Activated CD4-positive, CD25-positive, alpha-beta regulatory T cell (primary cell): Measurements from ENCODE around the gene ZNF385A.
"Not testable (repeated sequence)": the region's sequence is repeated elsewhere in the genome, so short reads cannot be mapped to it uniquely, and the experiment has no call there.

Source experiments
- DNase-seq, 4 experiments: peaks; one replicate each; lab custom pipeline; 2025; lab: John Stamatoyannopoulos, UW

ZNF385A gene

DNA sequence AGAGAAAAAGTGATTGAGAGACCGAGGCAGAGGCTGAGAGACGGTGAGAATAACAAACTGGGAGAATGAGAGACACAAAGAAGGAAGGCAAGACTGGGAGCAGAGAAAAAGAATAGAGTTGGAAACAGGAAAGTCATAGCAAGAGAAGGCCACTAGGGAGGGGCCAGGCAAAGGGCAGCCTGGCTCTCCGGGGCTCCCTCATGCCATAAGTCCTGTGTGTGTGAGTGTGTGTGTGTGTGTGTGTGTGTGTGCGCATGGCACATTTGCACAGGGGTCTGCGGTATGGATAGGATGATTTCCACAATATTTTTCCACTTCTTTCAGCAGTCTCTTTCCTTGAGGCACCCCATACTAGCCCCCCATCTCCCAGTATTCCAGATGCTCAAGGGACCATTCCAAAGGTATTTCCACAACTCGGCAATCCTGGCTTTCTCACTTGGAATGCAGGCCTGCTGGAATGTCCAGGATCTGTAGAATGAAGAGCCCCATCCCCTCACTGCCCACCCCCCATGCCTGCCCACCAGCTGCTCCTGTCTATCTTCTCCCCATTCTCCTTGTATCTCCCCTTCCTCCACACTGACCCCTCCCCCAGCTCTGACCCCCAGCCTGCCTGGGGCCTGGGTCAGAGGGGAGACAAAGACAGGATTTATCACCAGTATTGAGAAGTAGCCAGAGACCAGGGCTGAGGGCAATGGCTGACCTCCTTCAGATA lies 29.3 kb downstream of the ZNF385A start:
- DNase-seq = no peak

DNA sequence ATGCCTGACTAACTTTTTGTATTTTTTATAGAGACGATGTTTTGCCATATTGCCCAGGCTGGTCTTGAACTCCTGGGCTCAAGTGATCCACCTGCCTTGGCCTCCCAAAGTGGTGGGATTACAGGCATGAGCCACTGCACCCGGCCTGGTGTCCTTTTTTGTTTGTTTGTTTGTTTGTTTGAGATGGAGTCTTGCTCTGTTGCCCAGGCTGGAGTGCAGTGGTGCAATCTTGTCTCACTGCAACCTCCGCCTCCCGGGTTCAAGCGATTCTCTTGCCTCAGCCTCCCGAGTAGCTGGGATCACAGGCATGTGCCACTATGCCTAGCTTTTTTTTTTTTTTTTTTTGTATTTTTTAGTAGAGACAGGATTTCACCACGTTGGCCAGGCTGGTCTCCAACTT lies 30.3 kb downstream of the ZNF385A start:
- not testable (repeated sequence) for DNase-seq

DNA sequence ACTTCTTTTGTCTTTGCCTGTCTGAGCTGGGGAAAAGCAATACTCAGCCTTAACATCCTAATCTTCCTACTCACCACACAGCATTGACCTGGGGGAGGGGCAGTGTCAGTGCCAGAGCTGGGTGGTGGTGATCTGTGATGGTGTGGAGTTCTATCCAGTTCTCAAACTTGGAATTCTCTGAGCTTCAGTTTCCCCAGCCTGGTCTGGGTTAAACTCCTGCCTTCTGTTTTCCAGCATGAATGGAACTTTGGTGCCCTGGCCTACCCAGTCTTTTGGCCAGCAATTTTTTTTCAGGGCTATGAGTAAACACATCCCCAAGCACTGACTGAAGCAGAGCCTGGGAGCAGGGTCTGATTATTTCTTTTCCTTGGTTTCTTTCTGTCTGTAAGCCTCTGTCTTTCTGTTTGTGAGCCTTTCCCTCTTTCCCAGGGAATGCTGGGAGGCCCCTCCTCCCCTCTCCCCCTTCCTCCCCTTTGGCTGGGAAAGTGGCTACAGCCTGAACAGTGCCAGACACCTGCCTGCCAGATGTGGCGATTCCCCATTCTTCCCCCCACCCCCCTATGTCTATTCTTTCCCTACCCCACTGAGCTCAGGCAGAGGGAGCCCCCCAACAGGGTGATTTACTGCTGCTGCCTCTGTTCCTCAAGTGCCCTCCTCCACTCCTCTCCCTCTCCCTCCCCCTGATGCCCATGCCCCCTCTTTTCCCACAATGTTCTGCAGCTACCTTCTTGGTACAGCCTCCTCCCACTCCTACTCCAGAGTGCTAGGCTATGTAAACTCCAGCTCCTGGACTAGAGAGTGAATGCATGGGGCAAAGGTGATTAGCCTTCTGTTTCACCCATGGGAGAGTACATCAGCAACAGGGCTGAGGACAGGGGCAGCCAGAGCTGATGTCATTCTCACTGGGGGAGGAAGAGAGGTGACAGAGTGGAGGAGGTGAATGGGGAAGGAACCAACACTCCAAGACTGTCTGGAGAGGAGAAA lies 31.4 kb downstream of the ZNF385A start:
- DNase-seq = no peak

DNA sequence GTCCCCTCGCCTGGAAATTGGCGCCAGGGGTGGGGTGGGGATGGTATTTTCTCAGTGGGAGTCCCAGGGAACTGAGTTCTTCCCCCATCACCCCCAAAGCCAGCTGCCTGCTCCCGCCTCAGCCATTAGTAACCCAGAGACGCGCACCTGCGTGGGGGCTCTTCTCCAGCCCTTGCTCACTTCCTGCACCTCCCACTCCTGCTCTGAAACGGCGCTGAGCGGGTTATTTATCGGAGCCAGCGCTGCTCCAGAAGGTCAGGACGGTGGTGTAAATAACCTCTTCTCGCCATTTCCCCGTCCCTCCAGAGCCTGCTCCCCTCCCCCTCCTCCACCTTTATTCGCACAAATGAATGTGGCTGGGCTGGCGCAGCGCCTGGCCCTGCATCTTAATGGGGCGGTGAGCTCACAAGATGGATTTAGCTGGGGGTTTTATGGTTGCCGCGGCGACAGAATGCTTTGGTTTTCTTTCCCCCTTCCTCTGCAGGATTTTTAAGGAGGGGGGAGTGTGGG lies 32.5 kb downstream of the ZNF385A start:
- no peak for DNase-seq

DNA sequence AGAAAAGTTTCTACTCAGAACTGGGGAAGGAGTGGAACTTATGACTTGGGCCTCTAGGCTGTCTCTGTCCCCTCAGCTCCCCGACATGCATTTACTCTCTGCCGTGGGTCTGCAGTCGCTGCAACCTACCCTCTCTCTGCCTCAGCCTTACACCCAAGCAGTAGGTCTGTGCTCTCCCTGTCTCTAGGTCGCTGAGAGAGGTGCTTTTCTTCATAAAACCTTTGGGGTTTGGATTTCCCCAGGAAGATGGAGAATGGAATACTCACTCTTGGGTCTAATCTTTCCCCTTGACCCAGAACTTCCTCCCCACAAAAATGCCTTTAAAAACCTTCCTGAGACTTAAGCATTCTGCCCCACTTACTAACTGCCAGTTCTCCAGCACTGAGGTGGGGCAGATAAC lies 33.2 kb downstream of the ZNF385A start:
- no peak for DNase-seq

DNA sequence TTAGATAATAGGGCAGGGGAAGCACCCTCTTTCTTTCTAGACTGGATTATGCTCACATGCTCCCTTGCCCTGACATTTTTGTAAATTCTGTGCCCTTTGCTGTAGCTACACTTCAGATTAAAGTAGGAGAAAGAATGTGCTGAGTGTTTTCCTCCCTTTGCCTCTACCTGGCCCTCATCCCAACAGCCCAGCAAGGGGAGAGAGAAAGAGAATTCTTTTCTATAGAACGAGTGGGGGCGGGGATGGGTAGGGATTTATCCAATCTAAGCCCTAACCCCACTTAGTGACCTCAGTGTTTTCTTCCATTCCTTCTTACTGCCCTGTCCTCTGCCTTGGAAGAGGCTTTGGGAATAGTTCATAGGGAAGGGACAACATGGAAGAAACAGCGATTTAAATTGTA lies 33.8 kb downstream of the ZNF385A start:
- no peak for DNase-seq

DNA sequence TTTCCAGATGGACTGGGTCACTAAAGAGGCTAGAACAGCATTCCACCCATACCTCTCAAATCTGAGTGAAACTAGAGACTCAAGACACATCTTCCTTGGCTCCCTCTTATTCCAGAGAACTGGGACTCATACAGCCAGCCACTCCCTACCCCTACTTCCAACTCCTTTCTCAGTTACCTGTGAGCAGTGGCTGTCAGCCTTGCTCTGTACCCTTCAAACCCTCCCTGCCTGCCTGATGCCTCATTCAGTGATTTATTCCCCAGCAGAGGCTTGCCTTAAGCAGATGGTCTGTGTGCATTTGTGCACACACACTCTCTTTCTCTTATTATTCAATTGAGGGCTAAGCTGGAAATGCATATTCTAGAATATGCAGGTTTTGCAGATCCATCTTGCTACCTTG lies 34.9 kb downstream of the ZNF385A start:
- DNase-seq = no peak

DNA sequence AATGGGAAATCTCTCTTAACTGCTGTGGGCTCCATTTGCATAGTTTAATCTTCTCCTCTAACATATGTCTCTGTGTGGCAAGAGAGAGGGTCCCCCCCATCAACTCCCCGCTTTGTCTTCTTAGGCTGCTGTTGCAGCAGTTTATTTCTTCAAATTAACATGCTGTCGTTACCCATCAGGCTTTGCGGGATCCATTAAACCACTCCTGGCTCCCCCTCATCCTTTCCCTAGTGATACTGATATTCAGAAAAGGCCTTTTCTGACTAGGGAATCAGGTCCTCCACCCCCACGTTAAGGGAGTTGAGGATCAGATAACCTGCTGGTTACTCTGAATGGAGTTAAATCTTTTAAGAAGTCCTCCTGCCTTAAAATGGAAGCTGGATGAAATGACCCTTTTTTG lies 35.5 kb downstream of the ZNF385A start:
- no peak for DNase-seq

DNA sequence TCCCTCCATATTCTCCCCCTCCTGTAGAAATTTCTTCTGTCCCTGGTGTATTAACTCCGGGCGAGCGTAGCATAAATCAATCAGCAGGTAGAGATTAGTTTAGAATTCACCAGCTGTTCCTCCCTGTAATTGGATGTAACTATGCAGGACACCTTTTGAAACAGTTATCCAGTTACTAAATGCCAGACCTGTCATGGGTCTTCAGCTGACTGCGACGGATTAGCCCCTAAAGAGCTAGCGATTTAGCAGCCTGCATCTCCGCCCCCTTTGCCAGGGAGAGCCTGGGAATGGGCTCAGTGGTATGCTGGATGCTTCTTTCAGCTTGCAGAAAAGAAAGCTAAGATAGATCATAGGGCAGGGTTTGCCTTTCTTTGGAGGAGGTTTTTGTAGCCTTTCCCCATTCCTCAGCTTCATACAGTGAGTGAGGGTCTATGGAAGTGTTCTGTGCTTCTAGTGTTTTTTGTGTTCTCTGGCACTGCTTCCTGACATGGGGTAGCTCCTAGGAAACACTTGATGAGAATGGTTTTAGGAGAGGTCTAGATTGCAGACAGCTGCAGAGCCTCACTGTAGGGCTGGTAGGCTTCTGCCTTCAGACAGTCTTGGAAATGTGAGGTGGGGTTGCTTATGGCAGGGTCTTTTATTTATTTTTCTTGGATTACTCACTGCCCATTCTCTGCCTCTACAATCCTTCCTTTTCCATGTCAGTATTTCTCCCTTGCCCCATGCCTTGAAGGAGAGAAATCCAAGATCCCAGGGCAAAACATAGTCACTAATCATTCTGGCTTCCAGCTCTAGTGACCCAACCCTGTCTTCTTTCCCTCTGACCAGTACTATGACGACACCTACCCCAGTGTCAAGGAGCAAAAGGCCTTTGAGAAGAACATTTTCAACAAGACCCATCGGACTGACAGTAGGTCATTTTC lies 42.9 kb downstream of the ZNF385A start:
- no peak for DNase-seq

DNA sequence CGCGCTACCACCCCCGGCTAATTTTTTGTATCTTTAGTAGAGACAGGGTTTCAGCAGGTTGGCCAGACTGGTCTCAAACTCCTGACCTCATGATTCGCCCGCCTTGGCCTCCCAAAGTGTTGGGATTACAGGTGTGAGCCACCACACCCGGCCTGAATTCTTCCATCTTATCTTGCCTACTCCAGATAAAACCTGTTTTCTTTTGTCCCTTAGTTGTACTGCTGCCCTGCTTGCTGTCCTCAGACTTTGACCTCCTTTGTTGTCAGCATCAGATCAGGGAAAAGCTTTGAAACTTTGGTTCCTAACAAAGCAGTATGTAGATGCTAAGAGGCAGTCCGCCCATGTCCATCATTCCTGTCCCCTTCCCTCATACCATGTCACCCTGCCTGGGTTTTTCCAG lies 43.7 kb downstream of the ZNF385A start:
- DNase-seq = no peak

DNA sequence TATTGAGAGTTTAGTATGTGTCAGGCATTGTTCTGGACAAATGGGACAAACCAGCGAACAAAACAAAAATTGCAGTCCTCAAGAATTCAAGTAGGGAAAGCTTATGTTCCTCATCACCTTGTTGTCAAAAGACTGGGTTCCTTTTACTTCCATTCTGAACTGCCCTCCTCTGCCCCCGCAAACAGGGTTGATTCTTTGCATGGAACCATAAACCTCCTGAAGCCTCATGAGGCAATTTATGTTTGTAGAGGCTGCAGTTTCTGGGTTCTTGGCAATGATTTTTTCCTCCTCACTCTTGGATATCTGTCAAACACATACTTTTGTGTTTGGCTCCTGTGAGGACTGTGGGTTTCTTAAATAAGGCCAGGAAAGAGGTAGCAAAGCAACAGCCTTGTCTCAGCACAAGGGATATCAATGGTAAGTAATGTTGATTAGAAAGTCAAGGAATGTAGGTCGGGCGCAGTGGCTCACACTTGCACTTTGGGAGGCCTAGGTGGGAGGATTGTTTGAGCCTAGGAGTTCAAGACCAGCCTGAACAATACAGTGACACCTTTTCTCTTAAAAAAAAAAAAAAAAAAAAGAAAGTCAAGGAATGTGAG lies 45.7 kb downstream of the ZNF385A start:
- no peak for DNase-seq

DNA sequence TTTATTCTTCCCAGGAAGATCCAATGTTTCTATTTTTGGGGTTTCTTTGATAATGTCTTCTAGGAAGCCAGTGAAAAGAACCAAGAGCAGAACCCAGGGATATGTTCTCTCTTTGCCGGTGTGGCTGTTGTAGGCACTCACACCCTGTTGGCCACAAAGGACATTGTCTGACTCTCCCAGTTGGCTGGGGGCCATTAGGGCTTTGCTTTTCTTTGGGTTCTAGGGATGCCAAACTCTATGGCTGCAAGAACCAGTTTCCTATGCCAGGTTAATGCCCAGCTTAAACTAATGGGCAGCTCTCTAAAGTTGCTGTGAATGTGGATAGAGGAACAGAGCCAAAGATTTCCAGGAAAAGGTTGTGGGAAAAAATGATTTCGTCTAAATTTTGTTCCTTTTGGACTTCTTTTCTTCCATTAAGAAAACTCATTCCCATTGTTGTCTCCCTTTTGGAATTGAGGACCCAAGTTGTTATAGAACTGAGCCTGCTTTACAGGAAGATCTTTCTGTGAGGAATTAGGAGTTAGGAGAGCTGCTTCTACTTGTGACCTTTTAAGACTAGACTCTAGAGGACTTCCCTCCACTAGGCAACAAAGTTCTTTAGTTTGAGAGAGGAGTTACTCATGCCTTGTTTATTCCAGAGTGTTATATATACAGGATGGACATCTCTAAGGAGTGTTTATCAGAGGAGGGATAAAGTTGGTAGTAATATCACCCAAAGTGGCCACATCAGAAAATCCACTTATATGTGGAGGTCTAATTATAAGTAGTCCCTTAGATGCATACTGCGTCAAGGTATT lies 46.5 kb downstream of the ZNF385A start:
- no peak for DNase-seq

DNA sequence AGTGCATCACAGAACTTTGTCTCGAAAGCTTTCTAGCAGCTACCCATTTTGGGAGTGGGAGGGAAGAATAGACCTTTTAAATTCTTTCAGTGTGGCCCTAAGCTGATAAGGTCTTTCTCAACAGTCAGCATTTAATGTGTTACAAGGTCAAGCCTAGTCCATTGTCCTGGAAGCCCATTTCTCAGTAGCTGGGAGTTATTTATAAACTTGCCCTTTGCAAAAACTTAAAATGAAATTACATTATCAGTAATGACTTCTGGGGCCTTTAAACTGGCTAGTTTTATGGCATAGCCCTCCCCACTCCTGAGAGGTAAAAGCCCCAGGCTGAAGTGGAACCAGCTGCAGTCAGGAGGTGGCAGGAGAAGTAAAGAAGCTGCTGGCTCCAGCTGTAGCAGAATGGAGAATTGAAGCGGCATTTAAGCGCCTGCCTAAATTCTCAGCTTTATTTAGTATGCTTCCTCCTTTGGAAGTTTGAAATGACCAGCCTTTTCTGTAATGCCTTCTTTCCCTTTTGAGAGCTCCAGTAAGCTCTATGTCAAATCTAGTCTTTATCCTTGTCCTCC lies 47.2 kb downstream of the ZNF385A start:
- DNase-seq = no peak

DNA sequence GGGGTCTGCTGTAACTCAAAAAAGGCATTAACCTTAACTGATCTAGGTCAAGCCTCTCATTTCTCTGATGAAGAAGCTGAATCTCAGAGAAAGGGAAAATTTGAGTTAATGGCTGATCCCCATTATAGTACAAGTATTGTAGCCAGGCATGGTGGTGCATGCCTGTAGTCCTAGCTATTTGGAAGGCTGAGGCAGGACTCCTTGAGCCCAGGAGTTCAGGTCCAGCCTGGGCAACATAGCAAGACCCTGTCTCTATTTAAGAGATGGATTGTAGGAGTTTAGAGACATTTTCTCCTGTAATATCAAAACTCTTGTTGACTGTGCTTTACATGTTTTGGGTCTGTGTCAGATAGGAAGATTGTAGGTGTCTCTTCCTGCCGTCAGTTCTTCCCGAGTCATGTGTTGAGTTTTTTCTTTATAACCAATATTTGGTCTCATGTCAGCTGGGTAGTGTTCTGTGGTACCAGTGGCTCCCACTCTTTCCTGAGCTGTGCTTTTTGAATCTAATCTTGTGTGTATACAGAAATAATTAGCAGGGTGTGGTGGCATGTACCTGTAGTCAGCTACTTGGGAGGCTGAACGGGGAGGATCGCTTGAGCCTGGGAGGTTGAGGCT lies 51.0 kb downstream of the ZNF385A start:
- no peak for DNase-seq

DNA sequence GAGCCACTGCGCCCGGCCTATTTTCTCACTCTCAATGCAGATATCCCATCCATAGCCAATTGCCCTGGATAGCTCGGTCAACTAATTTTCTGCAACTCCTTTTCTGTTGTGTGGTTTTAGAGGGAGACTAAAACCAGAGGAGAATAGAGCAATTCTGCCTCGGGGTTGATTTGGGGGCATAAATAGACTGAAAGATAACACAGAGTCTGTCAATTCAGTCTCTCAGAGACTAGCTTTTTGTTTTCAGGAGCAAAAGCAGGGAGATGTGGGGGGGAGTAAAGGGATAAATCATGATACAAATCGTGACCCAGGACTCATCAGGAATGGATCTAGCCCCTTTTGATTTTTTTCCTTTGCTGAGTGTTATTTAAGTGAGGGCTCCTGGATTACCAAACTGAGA lies 53.1 kb downstream of the ZNF385A start:
- no peak for DNase-seq

DNA sequence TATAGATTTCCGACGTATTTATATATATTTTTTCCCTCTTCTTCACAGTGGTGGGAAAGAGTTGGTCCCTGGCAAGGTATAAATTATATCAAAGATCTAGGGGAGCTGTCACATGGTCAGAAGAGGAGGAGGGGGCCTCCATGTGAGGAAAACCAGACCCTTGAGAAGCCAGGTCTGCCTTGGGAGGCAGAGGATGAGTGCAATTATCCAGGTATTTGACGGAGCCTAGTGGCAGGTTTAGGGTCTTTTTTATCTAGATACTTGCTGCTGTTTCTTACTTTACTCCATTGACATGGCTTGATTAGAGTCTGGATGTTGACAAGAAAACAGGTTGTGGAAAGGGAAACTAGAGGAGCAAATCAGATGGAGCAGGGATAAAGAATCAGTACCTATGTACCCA lies 54.1 kb downstream of the ZNF385A start:
- no peak for DNase-seq

DNA sequence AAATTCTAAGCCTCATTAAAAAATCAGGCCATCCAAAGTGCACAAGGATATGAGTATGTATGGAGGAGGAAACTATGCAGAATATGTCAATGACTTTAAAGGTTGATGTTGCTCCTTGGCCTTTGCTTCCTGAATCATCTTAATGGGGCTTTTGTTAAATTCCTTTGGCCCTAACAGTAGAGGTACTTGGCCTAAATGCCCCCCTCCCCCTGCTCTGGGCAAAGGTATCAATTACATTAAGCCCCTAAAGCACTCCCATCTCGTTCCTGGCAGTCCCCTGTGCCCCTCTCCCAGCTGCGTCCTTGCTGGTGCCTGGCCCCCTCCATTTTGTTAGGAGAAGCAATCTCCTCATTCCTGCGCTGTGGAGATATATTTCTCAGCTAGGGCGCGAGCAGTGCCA lies 54.8 kb downstream of the ZNF385A start:
- DNase-seq = no peak

DNA sequence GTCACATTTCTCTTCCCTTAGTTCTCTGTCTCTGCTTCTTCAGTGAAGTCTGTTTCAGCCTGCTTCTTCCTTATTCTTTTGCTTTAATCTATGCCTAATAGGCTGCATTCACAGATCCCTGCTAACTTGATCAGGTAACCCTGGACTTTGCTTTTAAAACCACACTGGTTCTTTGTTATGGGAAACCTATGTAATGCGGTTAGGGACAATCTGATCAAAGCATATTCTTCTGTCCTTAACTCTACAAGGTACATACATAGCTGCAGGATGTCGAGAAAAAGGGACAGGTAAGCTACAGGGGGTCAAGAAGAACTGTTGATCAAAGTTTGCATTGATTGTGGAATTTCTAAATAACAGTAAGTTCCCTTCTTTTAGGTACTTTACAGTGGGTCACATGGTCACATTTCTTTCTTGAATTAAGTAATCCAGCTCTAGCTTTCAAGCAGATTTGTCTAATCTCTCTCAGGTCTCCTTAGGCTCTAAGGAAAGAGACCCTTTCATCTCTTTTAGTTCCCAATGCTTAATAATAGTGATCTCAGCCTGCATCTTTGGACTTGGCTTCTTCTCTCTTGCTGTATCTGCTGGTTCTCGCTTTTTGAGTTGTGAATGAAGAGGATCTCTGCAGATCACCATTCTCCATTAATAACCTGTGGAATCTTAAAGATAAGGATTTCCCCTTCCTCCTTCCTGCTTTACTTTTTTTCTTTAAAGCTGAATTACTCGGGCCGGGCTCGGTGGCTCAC lies 55.8 kb downstream of the ZNF385A start:
- no peak for DNase-seq

DNA sequence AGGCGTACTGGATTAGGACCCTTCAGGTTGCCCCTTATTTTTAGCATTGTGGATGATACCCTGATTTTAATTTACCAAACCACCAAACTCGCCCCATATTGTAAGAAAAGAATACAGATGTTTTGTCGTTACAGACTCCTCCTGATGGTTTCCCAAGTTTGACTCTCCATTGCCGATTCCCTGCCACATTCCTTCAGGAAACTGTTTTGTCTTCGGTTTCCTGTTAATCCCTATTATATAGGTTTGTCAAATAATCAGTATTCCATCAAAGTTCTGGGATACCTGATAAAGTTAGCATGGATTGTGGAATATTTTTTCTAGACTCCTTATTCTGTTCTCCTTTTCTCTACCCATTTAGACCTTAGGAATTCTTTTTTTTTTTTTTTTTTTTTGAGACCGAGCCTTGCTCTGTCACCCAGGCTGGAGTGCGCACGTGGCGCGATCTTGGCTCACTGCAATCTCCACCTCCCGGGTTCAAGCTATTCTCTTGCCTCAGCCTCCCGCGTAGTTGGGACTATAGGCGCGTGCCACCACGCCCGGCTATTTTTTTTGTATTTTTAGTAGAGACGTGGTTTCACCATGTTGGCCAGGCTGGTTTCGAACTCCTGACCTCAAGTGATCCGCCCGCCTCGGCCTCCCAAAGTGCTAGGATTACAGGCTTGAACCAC lies 59.0 kb downstream of the ZNF385A start:
- not testable (repeated sequence) for DNase-seq
